Measurements from ENCODE around the gene PLAC1. TPM values are rescaled to one million over a fixed set of nuclear protein-coding genes. Genes with fewer than 3 reads are reported as not detected.

Gene PLAC1
- total and polyA plus RNA-seq, 2 of the 4 experiments (the other 2 are of a cell fraction): 0.36 to 0.74 TPM

DNA sequence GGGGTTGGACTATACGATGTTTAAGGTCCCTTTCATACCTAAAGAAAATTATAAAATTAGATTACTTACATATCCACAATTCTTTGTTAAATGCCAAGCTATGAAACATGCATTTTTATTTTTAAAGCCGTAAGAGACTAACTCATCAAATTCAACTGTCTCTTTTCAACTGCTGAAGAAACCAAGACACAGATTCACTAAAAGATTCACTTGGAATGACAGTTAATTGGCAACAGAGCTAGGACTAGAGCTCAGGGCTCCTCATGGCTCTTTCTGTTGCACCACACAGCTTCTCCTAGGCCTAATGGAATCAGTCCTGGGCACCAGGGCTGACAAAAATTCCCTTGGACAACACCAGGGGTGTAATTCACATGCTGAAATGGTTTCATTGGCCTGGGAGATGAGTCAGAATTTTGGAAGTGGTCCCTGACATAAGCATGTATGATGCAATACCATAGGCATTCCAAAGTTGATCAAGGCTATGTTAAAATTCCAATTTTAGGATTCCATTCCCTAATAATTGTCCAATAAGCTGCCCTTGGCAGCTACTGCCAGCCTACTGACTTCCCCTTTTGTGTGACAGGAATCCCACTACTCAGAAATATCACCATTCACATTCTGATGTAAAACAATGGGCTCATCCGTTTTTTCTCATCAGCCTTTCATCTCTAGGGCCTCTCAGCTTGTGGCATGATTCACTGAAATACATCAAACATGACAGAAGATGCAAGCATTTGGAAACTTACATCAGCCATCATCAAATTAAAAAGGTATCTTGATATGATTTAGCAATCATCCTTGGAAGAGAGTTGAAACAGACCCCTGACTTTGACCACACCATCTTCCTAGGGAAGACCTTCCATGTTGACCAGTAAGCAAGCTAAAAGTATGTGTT lies 54.2 kb downstream of the PLAC1 start:
- Histone ChIP-seq H2BK120ac (ENCODE audit: low read depth, low read length) (peak overlapping the region; percentile 100), H3K4me3 (ENCODE audit: insufficient read depth, low read depth, low read length) (no peak overlapping the region), H2BK15ac (ENCODE audit: low read depth, low read length) (peak overlapping the region; percentile 91), H4K8ac (ENCODE audit: low read depth in 2 of 2, low read length in 2 of 2) (peak overlapping the region; percentile 91 to 96), H3K56ac (ENCODE audit: extremely low read depth, insufficient read depth, low read length) (peak overlapping the region; percentile 92), H3K4me2 (ENCODE audit: low read depth, low read length) (peak overlapping the region; percentile 47; the same call in 1 of the 2 replicates), H2BK5ac (ENCODE audit: low read depth, low read length, poor library complexity, severe bottlenecking) (peak overlapping the region; percentile 94), H2AK5ac (ENCODE audit: low read depth, low read length) (peak overlapping the region; percentile 96; the same call in 1 of the 2 replicates), H2BK20ac (ENCODE audit: low read depth, low read length) (peak overlapping the region; percentile 100), H2AK9ac (replicated peaks; ENCODE audit: low read depth, low read length, poor library complexity) (peak overlapping the region; percentile 96), H3K23ac (ENCODE audit: low read depth, low read length) (peak overlapping the region; percentile 99), H3K27me3 (ENCODE audit: control insufficient read depth, insufficient read depth, low read length) (no peaks in the 10 kb centered on the region), H3K9me3 (ENCODE audit: control insufficient read depth, insufficient read depth, low read length) (no peaks in the 10 kb centered on the region), H4K91ac (ENCODE audit: insufficient read depth, low read depth, low read length) (peak overlapping the region; percentile 99), H2AFZ (replicated peaks; ENCODE audit: low read length, poor library complexity) (peak overlapping the region; percentile 78), H3K14ac (replicated peaks; ENCODE audit: low read depth, low read length) (peak overlapping the region; percentile 98), H3K79me1 (ENCODE audit: low read depth in 1 of 2, low read length in 2 of 2) (no peaks in the 10 kb centered on the region), H3K4ac (ENCODE audit: low read depth, low read length) (peak overlapping the region; percentile 99), H4K5ac (ENCODE audit: low read depth, low read length) (peak overlapping the region; percentile 92), H3K9me1 (ENCODE audit: insufficient read depth, low read length) (peaks cover 12% of the 10 kb centered on the region; the same call in 1 of the 2 replicates), H3K4me1 (ENCODE audit: control insufficient read depth, insufficient read depth, low read length) (peaks cover 15% of the 10 kb centered on the region), H3K9ac (ENCODE audit: low read depth, low read length) (peak overlapping the region; percentile 6; the same call in 1 of the 2 replicates), H3K18ac (ENCODE audit: low read depth, low read length) (peak overlapping the region; percentile 93), H3K27ac (ENCODE audit: insufficient read depth, low read length) (peak overlapping the region; percentile 99), H4K20me1 (ENCODE audit: insufficient read depth, low read length) (no peaks in the 10 kb centered on the region), H3K36me3 (ENCODE audit: control insufficient read depth, insufficient read depth, low read length) (no peaks in the 10 kb centered on the region)
- in situ Hi-C loops (cut with MboI; ENCODE audit: low sequenced_read_pairs): no loop called here
- dilution Hi-C loops (cut with HindIII; ENCODE audit: low sequenced_read_pairs, unreplicated experiment): no loop called here
- ATAC-seq (ENCODE audit: low read depth) (peak; percentile 65), DNase-seq (peak; percentile 90)
- 0 out of 2 replicates have a peak, but pooled peaks have one; percentile 24 for TF ChIP-seq CTCF (conservative IDR thresholded peaks at IDR 0.05; ENCODE audit: low read depth, low read length)
- no peak for TF ChIP-seq CHD1 (IDR thresholded peaks at IDR 0.05; ENCODE audit: low read depth, low read length)
- TF ChIP-seq BHLHE40 (IDR thresholded peaks at IDR 0.05; ENCODE audit: low read depth, low read length): peak; percentile 27; the same call in 1 of the 2 replicates
- peak; percentile 54; the same call in 1 of the 2 replicates for TF ChIP-seq FOS (IDR thresholded peaks at IDR 0.05; ENCODE audit: low read depth, low read length)
- no peak for TF ChIP-seq MAZ (IDR thresholded peaks at IDR 0.05; ENCODE audit: borderline replicate concordance, low read depth, low read length)
- TF ChIP-seq CEBPB (IDR thresholded peaks at IDR 0.05; ENCODE audit: low read depth, low read length): peak; percentile 99
- peak; percentile 32; the same call in 1 of the 2 replicates for TF ChIP-seq RAD21 (IDR thresholded peaks at IDR 0.05; ENCODE audit: low read length)
- intact Hi-C loops (cut with micrococcal nuclease): loop anchor here (2.0 to 5.0 kb wide), 2 partner anchors 19 to 148 kb away; no protein-coding TSS in a partner anchor
- CTCF ChIA-PET: interaction anchor here (2.0 kb wide), 1 partner anchor 83 kb away, joined by 5 read pairs; no protein-coding TSS in a partner anchor
- BruUV-seq (replicated peaks): no TSS peak
- POLR2A ChIA-PET (ENCODE audit: unreplicated experiment): interaction anchor here (0.6 kb wide), 1 partner anchor 65 kb away, joined by 4 read pairs; no protein-coding TSS in a partner anchor
- no CpG with 5 or more reads among the region's 3 CpGs for WGBS, 2 experiments (ENCODE audit: extremely low coverage in 2 of 2, insufficient read length in 1 of 2)

Measured in IMR-90 (cell line).